Right ventricle myocardium inferior (tissue), 1 donor: ENCODE results near the gene LRCH1. TPM values are rescaled to one million over a fixed set of nuclear protein-coding genes. Genes with fewer than 3 reads are reported as not detected.

Experiments
- ATAC-seq: fragments of 200-7000 bp; cut with Tn5 transposase; one replicate; pipeline ENCODE4 v1.9.1; 2020; ENCODE audit warnings: mild to moderate bottlenecking, moderate library complexity
- DNase-seq: peaks from one replicate; pipeline ENCODE4 v3.0.0; 2021; ENCODE audit errors: missing footprints
- intact Hi-C: fragments of 100-400 bp; cut with DNase I; formaldehyde crosslinking; loops from one replicate; pipeline ENCODE4 v1.11.0; 2022
- total RNA-seq: library from RNA; stranded (reverse); fragmentation: NEBNext Ultra II Directional; extraction: Animal tissue kit (Norgen Biotek cat#: 25700); gene quantifications from one replicate; pipeline ENCODE4 v1.2.1, GENCODE V29; 2021
- donor health status: DM: no; HTN: yes; CAD: no; lungs with severe emphysema.

LRCH1 gene
- total RNA-seq, 1 donor from 2014 or later = 11.9 TPM

- ATAC-seq (peak; percentile 70), DNase-seq (no peak)
- intact Hi-C loops = no loop called here
Observed at GRCh38 chr13:46530084-46530935, 22.7 kb upstream of the LRCH1 start.

DNA sequence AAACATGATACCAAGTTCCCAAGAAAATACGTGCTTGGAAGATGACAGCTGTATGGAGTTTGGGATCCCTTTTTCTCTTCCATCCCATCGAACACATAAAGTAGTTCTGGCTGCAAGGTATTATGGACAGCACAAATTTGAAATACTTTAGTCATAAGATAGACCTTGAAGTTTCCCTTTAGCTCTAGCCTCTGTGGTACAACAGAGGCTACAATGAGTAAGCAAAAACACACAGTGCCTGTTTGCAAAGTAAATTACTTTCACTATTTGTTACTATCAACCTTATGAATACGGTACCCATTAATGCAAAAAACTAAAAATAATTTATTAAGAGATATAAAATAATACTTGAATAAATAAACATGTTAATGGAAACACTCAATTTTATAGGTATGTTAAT is 21.0 kb upstream of the LRCH1 start:
- ATAC-seq (no peak), DNase-seq (no peak)
- intact Hi-C loops = no loop called here

DNA sequence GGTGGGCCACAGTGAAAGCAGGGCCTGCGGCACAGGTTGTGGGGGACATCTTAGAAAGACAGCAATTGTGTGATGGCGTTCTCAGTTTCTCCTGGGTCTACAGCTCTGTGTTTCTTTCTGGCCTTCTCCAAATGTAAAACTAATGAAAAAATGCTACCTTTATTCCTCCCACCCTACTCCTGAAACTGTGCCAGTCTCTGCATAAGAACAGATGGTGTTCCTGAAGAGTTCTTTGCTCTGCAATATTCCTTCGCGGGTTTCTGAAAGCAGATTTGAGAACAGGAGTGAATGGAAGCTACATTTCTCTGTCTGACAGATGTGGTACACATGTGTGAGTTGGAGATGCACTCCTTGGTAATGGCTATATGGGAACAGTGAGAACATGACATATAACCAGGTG is 18.0 kb upstream of the LRCH1 start:
- ATAC-seq = no peak
- DNase-seq = no peak
- intact Hi-C loops = no loop called here

DNA sequence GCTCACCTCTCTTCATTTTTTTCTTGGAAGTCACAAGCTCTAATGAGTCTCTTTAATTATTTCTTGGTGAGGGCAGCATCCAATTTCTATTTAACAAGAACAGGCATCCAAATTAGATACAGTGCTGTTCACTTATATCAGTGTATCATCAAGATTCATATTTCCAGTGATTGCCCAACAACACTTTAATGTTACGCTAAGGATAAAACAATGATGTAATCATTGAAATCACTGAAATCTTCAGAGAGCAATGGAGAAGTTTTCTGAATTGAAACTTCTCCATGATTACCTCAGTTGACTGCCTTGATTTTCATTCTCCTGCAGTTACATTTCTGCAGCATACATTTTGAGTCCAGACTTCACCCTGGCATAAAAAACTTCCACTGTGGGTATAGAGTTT is 17.1 kb upstream of the LRCH1 start:
- ATAC-seq (no peak), DNase-seq (no peak)
- intact Hi-C loops = no loop called here

DNA sequence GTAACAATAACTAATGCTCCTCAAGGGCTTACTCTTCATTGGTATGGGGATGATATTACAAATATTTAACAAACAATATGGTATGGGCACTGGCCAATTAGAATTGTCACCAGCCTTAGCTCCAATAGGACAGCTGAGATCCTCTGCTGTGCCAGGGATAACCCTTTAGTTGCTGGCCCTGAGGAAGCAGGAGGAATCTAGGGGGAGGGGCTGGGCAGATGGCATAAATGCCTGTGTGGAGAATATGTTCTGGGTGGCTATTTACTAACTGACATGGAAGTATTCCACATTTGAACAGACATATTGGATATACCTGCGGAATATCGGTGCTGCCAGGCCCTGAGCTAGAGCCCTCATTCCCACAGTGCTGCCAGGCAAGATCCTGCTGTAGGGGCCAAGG is 16.6 kb upstream of the LRCH1 start:
- DNase-seq (no peak), ATAC-seq (no peak)
- intact Hi-C loops = no loop called here

GRCh38 chr13:46539231-46539630 is 13.7 kb upstream of the LRCH1 start:
- intact Hi-C loops = no loop called here
- DNase-seq (no peak), ATAC-seq (no peak)

DNA sequence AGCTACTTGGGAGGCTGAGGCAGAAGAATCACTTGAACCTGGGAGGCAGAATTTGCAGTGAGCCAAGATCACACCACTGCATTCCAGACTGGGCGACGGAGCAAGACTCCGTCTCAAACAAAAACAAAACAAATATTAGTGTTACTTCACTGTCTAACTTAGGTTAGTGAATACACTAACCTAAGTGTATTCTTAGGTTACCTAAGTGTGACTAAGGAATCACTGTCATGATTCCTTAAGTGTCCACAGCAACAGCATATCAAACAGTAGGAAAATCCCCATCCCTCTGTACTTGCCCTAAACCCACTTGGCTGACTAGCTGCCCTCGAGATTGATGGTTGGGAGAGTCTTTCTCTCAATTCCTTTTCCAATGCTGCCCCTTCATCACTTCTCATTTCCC is 11.8 kb upstream of the LRCH1 start:
- intact Hi-C loops = no loop called here
- DNase-seq (no peak), ATAC-seq (no peak)

DNA sequence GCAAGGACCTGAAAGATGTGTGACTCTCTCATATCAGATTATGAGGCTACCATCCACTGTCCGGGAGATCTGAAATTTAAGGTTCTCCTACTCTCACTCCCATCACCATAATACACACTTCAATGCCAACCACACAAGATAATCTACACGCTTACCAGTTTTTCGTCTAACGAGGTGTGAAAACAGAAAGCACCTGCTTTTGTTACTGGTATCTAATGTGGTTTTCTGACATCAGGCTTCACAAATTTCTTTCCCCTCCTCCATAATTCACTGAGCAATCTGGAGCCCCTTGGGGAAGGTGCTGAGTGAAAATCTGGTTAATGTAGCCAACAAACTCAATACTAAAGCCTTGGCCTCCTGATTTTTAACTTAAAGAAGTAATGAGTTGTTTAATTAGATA is 10.1 kb upstream of the LRCH1 start:
- ATAC-seq = no peak
- intact Hi-C loops = no loop called here
- DNase-seq = no peak

DNA sequence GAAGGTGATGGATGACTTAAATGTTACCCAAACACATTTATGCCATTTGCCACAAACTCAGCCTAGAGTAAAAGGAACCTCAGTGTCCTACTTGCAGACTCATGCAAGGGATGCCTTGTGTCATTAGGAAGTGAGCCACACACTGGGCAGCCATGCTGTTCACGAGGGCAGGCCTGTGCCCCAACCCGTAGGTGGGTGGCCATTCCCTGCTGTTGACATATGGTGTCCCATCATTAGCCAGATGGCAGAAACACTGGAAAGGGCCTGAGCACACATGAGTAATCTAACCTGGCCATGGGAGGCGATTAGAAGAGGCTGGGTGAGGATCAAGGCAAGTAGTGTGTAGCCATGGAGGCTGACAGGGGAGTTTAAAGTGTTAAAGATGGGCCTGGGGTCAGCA is 9.7 kb upstream of the LRCH1 start:
- no peak for ATAC-seq
- no peak for DNase-seq
- intact Hi-C loops = no loop called here

DNA sequence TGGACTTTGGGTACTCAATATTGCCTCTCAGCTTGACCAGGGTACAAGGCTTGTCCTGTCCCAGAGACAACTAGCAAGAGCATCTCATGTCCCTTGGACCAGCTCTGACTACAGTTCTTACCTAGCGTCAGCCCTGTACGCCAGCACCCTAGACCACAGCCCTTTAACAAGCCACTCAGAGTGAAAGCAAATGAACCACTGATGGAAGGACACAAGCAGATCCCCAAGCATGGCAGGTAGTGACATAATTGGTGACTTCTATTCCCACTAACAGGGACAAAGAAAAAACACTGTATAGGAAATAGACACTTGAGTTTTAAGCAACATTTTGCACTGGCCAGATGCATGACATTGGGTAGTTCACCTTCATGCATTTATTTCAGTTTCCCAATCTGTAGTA is 8.8 kb upstream of the LRCH1 start:
- intact Hi-C loops = no loop called here
- ATAC-seq (no peak), DNase-seq (no peak)

- intact Hi-C loops = no loop called here
- ATAC-seq = no peak
- DNase-seq = no peak
Observed at GRCh38 chr13:46544811-46545210, 8.2 kb upstream of the LRCH1 start.

- intact Hi-C loops = no loop called here
- DNase-seq (no peak), ATAC-seq (no peak)
Observed at GRCh38 chr13:46546084-46546768, 6.7 kb upstream of the LRCH1 start.

DNA sequence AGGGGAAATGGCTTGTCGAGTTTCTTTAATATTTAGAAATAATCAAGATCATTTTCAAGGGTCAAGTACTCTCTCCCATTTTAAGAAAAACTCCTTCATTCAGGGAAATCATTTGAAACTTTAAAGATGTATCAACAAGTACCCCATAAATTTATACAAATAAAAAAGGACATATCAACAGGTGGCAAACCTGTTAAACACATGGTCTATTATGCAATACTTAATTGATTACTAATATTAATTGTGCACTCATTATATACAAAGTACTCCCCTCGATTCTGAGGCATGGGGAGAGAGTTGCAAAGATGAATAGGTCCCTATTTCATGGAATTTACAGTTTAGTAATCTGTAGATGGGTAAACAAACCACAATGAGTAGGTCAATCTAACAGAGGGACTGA is 2.1 kb upstream of the LRCH1 start:
- no peak for ATAC-seq
- intact Hi-C loops = loop anchor here (5.0 kb wide), 3 partner anchors 56 to 246 kb away; partner anchors contain the start of gene ESD

DNA sequence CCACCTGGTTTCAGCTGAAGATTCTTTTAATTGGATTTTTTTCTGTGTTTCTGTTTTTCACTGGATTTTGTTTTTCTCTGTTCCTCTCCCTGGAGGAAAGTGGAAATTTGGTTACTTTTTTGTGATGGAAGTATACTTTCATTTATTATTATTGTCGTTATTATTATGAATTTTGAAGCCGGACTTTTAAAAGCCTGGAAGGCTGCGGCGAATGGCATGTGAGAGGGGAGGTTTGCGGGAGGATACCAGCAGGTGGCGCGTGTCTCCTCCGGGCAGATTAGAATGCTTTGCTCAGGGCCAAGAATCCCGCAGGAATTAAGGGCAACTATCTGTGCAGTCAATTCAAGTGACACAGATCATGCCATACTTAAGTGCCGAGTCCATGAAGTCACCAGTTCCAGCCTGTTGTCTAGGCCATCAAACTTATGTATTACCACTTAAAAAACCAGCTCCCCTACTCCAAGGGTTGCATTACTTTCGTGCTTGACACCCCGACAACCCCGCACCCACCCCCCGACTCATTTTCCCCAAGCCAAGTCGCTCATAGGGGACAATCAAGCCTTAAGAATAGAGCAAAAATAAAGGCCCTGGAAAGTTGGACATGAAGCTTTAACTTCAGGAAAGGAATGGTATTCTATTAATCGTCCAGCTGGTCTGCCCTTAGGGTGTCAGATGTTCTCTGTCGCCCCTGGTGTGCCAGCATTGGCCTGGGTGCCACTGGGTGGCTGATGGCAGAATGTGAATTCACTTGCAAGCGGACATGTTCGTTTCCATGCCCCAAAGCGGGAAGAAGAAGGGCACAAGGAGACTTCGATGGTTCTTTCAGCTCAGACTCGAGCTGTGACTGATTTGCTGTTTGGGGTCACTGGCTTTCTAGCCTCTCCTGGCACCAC is 1.3 kb upstream of the LRCH1 start:
- ATAC-seq = peak; percentile 45
- intact Hi-C loops = loop anchor here (1.0 to 5.0 kb wide), 4 partner anchors 56 to 246 kb away; partner anchors contain the start of gene ESD
- peak; percentile 91 for DNase-seq

More for the DNA sequence above, 2.1 kb upstream of the LRCH1 start:
- DNase-seq = no peak

- intact Hi-C loops = loop anchor here (1.0 to 5.0 kb wide), 4 partner anchors 55 to 245 kb away; partner anchors contain the start of gene ESD
- DNase-seq = no peak
Observed at GRCh38 chr13:46552303-46552682, 677 bp upstream of the LRCH1 start.

DNA sequence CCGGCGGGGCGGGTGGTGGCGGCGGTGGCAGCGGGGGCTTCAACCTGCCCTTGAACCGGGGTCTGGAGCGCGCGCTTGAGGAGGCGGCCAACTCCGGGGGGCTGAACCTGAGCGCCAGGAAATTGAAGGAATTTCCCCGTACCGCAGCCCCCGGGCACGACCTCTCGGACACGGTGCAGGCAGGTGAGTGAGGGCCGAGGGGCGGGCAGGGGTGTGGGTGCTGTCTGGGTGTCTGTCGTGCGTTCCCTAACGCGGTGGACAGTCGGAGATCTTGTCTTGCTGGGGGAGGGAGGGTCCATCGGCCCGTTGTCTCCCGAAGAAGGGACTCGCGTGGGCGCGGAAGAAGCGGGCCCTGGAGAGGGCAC is 533 bp downstream of the LRCH1 start:
- peak; percentile 0 for ATAC-seq
- intact Hi-C loops = loop anchor here (5.0 kb wide), 3 partner anchors 54 to 244 kb away; partner anchors contain the start of gene ESD
- no peak for DNase-seq

More at GRCh38 chr13:46552303-46552682, 677 bp upstream of the LRCH1 start:
- ATAC-seq = no peak

DNA sequence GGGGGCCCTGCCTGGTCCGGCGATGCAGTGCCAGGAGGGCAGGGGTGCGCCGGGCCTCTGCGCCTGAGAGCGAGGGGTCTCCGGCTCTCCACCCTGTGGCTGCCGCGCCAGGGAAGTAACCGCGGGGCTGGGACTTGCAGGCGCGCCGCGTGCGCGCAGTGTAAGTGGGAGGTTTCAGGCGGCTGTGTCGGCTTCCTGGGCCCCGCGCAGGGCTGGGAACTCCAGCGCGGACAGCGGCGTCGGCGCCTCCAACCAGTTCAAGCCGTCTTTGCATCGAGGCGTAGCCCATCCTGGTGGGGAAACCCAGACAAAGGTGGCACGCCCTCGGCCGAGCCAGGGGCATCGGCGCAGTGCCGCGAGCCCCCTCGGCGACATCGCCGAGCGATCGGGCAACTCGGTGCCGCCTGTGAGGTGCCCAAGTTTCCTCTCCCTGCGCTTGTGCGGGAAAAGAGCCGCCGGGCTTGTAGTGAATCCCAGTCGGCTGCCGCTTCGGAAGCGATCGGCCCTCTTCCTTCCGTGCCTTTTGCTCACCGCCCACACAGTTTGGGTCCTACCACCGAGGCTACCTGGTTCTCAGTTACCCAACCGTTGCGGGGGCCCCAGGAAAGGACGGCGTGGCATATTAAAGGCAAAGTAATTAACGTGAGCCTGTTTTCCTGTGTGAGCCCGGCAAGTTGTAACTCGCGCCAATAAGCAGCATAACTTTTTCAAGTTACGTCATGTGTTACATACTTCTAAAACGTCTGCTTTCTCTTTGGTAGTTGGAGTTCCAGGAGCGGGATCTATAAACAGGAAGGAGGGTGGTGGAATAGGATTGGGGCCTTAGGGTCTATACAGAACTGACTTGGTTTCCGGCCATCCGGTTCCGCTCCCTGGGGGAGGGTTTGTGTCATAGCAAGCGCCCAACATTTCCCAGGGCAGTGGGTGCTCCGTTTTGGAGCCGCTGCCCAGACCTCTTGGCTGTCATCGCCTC is 1.2 kb downstream of the LRCH1 start:
- ATAC-seq = peak; percentile 84

DNA sequence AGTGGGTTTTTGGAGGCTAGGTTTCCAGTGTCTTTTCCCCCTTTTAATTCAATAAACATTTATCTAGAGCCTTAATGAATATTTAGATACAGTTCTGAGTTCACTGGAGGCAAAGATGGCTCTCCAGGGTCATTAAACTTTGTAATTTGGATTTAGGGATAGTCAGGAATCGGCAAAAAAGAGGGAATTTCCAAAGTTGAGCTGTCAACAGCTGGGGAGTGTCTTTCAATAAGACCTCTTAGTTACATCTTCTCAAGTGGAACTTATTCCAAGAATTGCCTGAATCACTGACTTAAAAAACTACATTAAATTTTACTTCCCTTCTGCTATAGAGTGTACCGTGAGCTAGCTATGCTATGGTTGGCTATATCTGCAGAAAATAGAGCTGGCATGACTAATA is 2.0 kb downstream of the LRCH1 start:
- no peak for ATAC-seq
- no peak for DNase-seq
- intact Hi-C loops = loop anchor here (2.0 to 5.0 kb wide), 4 partner anchors 22 to 242 kb away; partner anchors contain the start of gene ESD

More for the DNA sequence above, 1.2 kb downstream of the LRCH1 start:
- intact Hi-C loops = loop anchor here (2.0 to 5.0 kb wide), 4 partner anchors 23 to 243 kb away; partner anchors contain the start of gene ESD
- peak; percentile 89 for DNase-seq
